CD4-positive, alpha-beta T cell (primary cell): ENCODE measurements around the gene GJB5. TPM values are rescaled to one million over a fixed set of nuclear protein-coding genes. Genes with fewer than 3 reads are reported as not detected.

Source experiments
- ATAC-seq: fragments of 200-7000 bp; cut with Tn5 transposase; one replicate; pipeline ENCODE4 v1.10.0; 2022; ENCODE audit warnings: mild to moderate bottlenecking; ENCODE audit not compliant: poor library complexity
- CTCF ChIA-PET: fragments of 350-600 bp; sonication (Branson Sonifier 250); formaldehyde crosslinking; loops from one replicate; lab custom pipeline; 2021; ENCODE audit warnings: antibody characterized with exemption, inconsistent platforms; lab: Charles Lee
- POLR2A ChIA-PET: fragments of 350-600 bp; sonication (Branson Sonifier 250); formaldehyde crosslinking; loops from one replicate; lab custom pipeline; 2021; ENCODE audit warnings: antibody characterized with exemption, inconsistent platforms; lab: Charles Lee
- DNase-seq, 14 experiments: peaks; one replicate each; pipeline ENCODE4 v3.0.0-alpha.2; 2013 to 2020; ENCODE audit warnings: mixed read lengths in 2 of 14
- H3K27ac ChIP-seq, 2 donors: one replicate each; pipeline versions ENCODE4 v1.5.1 to v1.7.0; 2013; ENCODE audit warnings: low read length in 2 of 2, low read depth in 1 of 2, mild to moderate bottlenecking in 1 of 2
- H3K27me3 ChIP-seq, 2 experiments: 1 replicate in 1 of 2; 2 replicates in 1 of 2; pipeline versions ENCODE4 v1.6.1 to v1.7.0; 2013; ENCODE audit warnings: low read length in 2 of 2, control low read depth in 1 of 2, mild to moderate bottlenecking in 1 of 2, moderate library complexity in 1 of 2; ENCODE audit not compliant: insufficient read depth in 2 of 2, control insufficient read depth in 1 of 2
- H3K36me3 ChIP-seq: one replicate; pipeline ENCODE4 v1.6.1; 2013; ENCODE audit warnings: low read length, control low read depth; ENCODE audit not compliant: insufficient read depth
- H3K4me1 ChIP-seq: one replicate; pipeline ENCODE4 v1.6.1; 2013; ENCODE audit warnings: low read length, control low read depth; ENCODE audit not compliant: insufficient read depth
- H3K4me3 ChIP-seq: one replicate; pipeline ENCODE4 v1.5.1; 2013; ENCODE audit warnings: mild to moderate bottlenecking, low read length, moderate library complexity
- H3K9me3 ChIP-seq, 2 experiments: 1 replicate in 1 of 2; 2 replicates in 1 of 2; pipeline versions ENCODE4 v1.6.1 to v1.7.0; 2013; ENCODE audit warnings: low read length in 2 of 2, mild to moderate bottlenecking in 2 of 2, control low read depth in 1 of 2, moderate library complexity in 1 of 2; ENCODE audit not compliant: control insufficient read depth in 1 of 2, insufficient read depth in 1 of 2
- H3K27ac Mint-ChIP-seq: one replicate; pipeline ENCODE4 v1.8.0; 2020; ENCODE audit warnings: mixed read lengths
- H3K27me3 Mint-ChIP-seq: one replicate; pipeline ENCODE4 v1.8.0; 2021; ENCODE audit warnings: mixed read lengths
- H3K36me3 Mint-ChIP-seq: one replicate; pipeline ENCODE4 v1.8.0; 2021; ENCODE audit warnings: low read depth, mixed read lengths
- H3K4me1 Mint-ChIP-seq: one replicate; pipeline ENCODE4 v1.8.0; 2021; ENCODE audit warnings: low read depth, mixed read lengths
- H3K4me3 Mint-ChIP-seq: one replicate; pipeline ENCODE4 v1.8.0; 2020; ENCODE audit warnings: mild to moderate bottlenecking, mixed read lengths
- H3K9me3 Mint-ChIP-seq: one replicate; pipeline ENCODE4 v1.8.0; 2020; ENCODE audit warnings: mixed read lengths
- CTCF ChIP-seq: fragments of 200-600 bp; IDR thresholded peaks from one replicate; pipeline ENCODE4 v1.8.0; 2022; ENCODE audit warnings: antibody characterized with exemption, mild to moderate bottlenecking
- intact Hi-C, 2 experiments: fragments of 100-400 bp; cut with DNase I in 1 of 2; cut with micrococcal nuclease in 1 of 2; formaldehyde crosslinking; loops; one replicate each; pipeline versions ENCODE4 v1.15.1 to v1.9.0; 2023 to 2025; cut with DNase I, micrococcal nuclease
- total RNA-seq, 174 experiments: library from RNA in 2 of 174; stranded (reverse) in 2 of 174; gene quantifications; one replicate each; pipeline ENCODE4 v1.2.3 and lab custom pipeline; 2021 to 2026

The GJB5 gene
- total RNA-seq, 2 experiments from 2014 or later: not detected

DNA sequence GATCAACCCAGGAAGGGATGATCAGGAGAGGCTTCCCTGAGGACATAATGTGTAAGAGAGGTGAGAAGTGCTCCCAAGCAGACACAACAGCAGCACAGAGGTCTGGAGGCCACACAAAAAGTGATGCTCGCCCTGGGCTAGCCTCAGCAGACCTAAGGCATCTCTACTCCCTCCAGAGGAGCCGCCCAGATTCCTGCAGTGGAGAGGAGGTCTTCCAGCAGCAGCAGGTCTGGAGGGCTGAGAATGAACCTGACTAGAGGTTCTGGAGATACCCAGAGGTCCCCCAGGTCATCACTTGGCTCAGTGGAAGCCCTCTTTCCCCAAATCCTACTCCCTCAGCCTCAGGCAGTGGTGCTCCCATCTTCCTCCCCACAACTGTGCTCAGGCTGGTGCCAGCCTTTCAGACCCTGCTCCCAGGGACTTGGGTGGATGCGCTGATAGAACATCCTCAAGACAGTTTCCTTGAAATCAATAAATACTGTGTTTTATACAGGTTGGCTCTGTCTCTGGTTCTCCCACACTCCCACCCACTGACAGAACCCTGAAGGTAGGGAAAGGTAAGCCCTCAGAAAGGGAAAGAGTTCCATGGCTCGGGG, 31.1 kb downstream of the GJB5 start:
- no peak overlapping the region for H3K27ac Mint-ChIP-seq
- Histone ChIP-seq H3K27me3 (peaks cover 18 to 35% of the 10 kb centered on the region in 2 experiments), H3K9me3 (peaks cover 0 to 4% of the 10 kb centered on the region in 2 experiments), H3K4me3 (no peak overlapping the region), H3K36me3 (no peaks in the 10 kb centered on the region), H3K27ac (no peak overlapping the region), H3K4me1 (peaks cover 13% of the 10 kb centered on the region)
- no peak overlapping the region for H3K4me3 Mint-ChIP-seq
- peaks cover 5% of the 10 kb centered on the region for H3K4me1 Mint-ChIP-seq
- no peak for TF ChIP-seq CTCF
- H3K9me3 Mint-ChIP-seq: no peaks in the 10 kb centered on the region
- peaks cover 54% of the 10 kb centered on the region for H3K27me3 Mint-ChIP-seq
- intact Hi-C loops: loop anchor here (1.0 to 2.0 kb wide), 5 partner anchors 66 to 513 kb away; no protein-coding TSS in a partner anchor
- no peak for DNase-seq
- H3K36me3 Mint-ChIP-seq: no peaks in the 10 kb centered on the region
- ChIA-PET CTCF (interaction anchor here (1.0 to 1.5 kb wide), 3 partner anchors 67 to 983 kb away, joined by 3 to 8 read pairs (median 6); partner anchors contain the start of gene CLSPN), POLR2A (no interaction called here)
- no peak for ATAC-seq

- CTCF ChIA-PET: interaction anchor here (1.0 to 1.5 kb wide), 3 partner anchors 66 to 983 kb away, joined by 3 to 8 read pairs (median 6); partner anchors contain the start of gene CLSPN
- intact Hi-C loops: loop anchor here (1.0 to 2.0 kb wide), 5 partner anchors 66 to 512 kb away; no protein-coding TSS in a partner anchor
- POLR2A ChIA-PET: no interaction called here
- Histone ChIP-seq H3K4me1 (peaks cover 5% of the 10 kb centered on the region), H3K27ac (no peak overlapping the region), H3K27me3 (peaks cover 14 to 36% of the 10 kb centered on the region in 2 experiments), H3K4me3 (no peak overlapping the region), H3K36me3 (no peaks in the 10 kb centered on the region), H3K9me3 (peaks cover 0 to 4% of the 10 kb centered on the region in 2 experiments)
- DNase-seq (peak; percentile 29 to 78 (median 48)), ATAC-seq (peak; percentile 84)
- Mint-ChIP-seq H3K27me3 (peaks cover 58% of the 10 kb centered on the region), H3K4me3 (no peak overlapping the region), H3K36me3 (no peaks in the 10 kb centered on the region), H3K27ac (no peak overlapping the region), H3K9me3 (no peaks in the 10 kb centered on the region), H3K4me1 (peaks cover 5% of the 10 kb centered on the region)
- peak; percentile 73 for TF ChIP-seq CTCF
These were observed 31.9 kb downstream of the GJB5 start for GRCh38 chr1:34786521-34787325.

- intact Hi-C loops: loop anchor here in 1 of 2 experiments (2.0 kb wide), 2 partner anchors 79 to 511 kb away; no protein-coding TSS in a partner anchor
- Histone ChIP-seq H3K27me3 (peaks cover 16 to 36% of the 10 kb centered on the region in 2 experiments), H3K27ac (no peak overlapping the region), H3K36me3 (no peaks in the 10 kb centered on the region), H3K9me3 (no peaks in the 10 kb centered on the region), H3K4me3 (no peak overlapping the region), H3K4me1 (peaks cover 6% of the 10 kb centered on the region)
- POLR2A ChIA-PET: no interaction called here
- DNase-seq (no peak), ATAC-seq (no peak)
- H3K9me3 Mint-ChIP-seq: no peaks in the 10 kb centered on the region
- H3K36me3 Mint-ChIP-seq: no peaks in the 10 kb centered on the region
- no peak overlapping the region for H3K4me3 Mint-ChIP-seq
- CTCF ChIA-PET: interaction anchor here (0.6 to 1.5 kb wide), 2 partner anchors 65 to 77 kb away, joined by 3 to 8 read pairs; no protein-coding TSS in a partner anchor
- TF ChIP-seq CTCF: no peak
- peaks cover 9% of the 10 kb centered on the region for H3K4me1 Mint-ChIP-seq
- H3K27ac Mint-ChIP-seq: no peak overlapping the region
- peaks cover 60% of the 10 kb centered on the region for H3K27me3 Mint-ChIP-seq
These were observed 32.9 kb downstream of the GJB5 start for GRCh38 chr1:34787461-34788420.
